Karpas-422 (cell line): Measurements from ENCODE around the gene ZNF263. TPM values are rescaled to one million over a fixed set of nuclear protein-coding genes. Genes with fewer than 3 reads are reported as not detected.

Source experiments
- DNase-seq: peaks from one replicate; pipeline ENCODE4 v3.0.0-alpha.2; 2015
- H2AFZ ChIP-seq: fragments of 200-600 bp; sonication (generic); 2 replicates; pipeline ENCODE4 v1.6.1; 2014; ENCODE audit warnings: antibody characterized with exemption, low read length, mixed read lengths
- H3K27ac ChIP-seq: fragments of 200-600 bp; sonication (generic); 2 replicates; pipeline ENCODE4 v1.5.1; 2014; ENCODE audit warnings: mild to moderate bottlenecking, low read length, moderate library complexity
- H3K27me3 ChIP-seq: fragments of 200-600 bp; sonication (generic); 2 replicates; pipeline ENCODE4 v1.6.1; 2014; ENCODE audit warnings: low read length, mixed read lengths
- H3K36me3 ChIP-seq: fragments of 200-600 bp; sonication (generic); 2 replicates; pipeline ENCODE4 v1.6.1; 2014; ENCODE audit warnings: low read length, mixed read lengths; ENCODE audit not compliant: insufficient read depth
- H3K4me1 ChIP-seq: fragments of 200-600 bp; sonication (generic); 2 replicates; pipeline ENCODE4 v1.6.1; 2014; ENCODE audit warnings: mild to moderate bottlenecking, low read length, mixed read lengths
- H3K4me2 ChIP-seq: fragments of 200-600 bp; sonication (generic); 2 replicates; pipeline ENCODE4 v1.6.1; 2014; ENCODE audit warnings: low read length, low read depth, mild to moderate bottlenecking; ENCODE audit not compliant: poor library complexity, severe bottlenecking
- H3K4me3 ChIP-seq: fragments of 200-600 bp; sonication (generic); 2 replicates; pipeline ENCODE4 v1.5.1; 2014; ENCODE audit warnings: mild to moderate bottlenecking, antibody characterized with exemption, low read length, mixed read lengths
- H3K79me2 ChIP-seq: fragments of 200-600 bp; sonication (generic); 2 replicates; pipeline ENCODE4 v1.6.1; 2014; ENCODE audit warnings: mild to moderate bottlenecking, low read length, mixed read lengths
- H3K9ac ChIP-seq: fragments of 200-600 bp; sonication (generic); 2 replicates; pipeline ENCODE4 v1.6.0; 2014; ENCODE audit warnings: low read length
- H3K9me2 ChIP-seq: fragments of 200-600 bp; sonication (generic), shearing (Covaris generic); replicated peaks from 2 replicates; pipeline ENCODE4 v1.6.0; 2014; ENCODE audit warnings: mild to moderate bottlenecking, low read length, moderate library complexity; ENCODE audit not compliant: insufficient read depth
- H3K9me3 ChIP-seq: fragments of 300-700, 200-600 bp; sonication (generic); 2 replicates; pipeline ENCODE4 v1.6.1; 2014; ENCODE audit warnings: low read length, mixed read lengths
- H4K20me1 ChIP-seq: fragments of 200-600 bp; sonication (generic); 2 replicates; pipeline ENCODE4 v1.6.1; 2014; ENCODE audit warnings: mild to moderate bottlenecking, antibody characterized with exemption, low read length, low read depth; ENCODE audit not compliant: insufficient read depth
- total RNA-seq: library from RNA; depleted of rRNA; stranded (reverse); fragments of >200 nt; shearing (Covaris generic); gene quantifications from 2 replicates; pipeline ENCODE4 v1.2.3, GENCODE V29; 2014; ENCODE audit warnings: low replicate concordance

The ZNF263 gene
- total RNA-seq, 1 experiment from 2014 or later: 26.6 TPM

- Histone ChIP-seq H3K27me3 (no peaks in the 10 kb centered on the region), H3K4me2 (no peak overlapping the region), H2AFZ (no peak overlapping the region), H3K27ac (no peak overlapping the region), H3K4me3 (no peak overlapping the region), H3K9ac (no peak overlapping the region), H3K36me3 (no peaks in the 10 kb centered on the region), H3K9me2 (no peaks in the 10 kb centered on the region), H4K20me1 (no peaks in the 10 kb centered on the region), H3K9me3 (no peaks in the 10 kb centered on the region), H3K79me2 (no peaks in the 10 kb centered on the region), H3K4me1 (no peaks in the 10 kb centered on the region)
- DNase-seq: no peak
Measured at GRCh38 chr16:3246002-3246401, 37.3 kb upstream of the ZNF263 start.

DNA sequence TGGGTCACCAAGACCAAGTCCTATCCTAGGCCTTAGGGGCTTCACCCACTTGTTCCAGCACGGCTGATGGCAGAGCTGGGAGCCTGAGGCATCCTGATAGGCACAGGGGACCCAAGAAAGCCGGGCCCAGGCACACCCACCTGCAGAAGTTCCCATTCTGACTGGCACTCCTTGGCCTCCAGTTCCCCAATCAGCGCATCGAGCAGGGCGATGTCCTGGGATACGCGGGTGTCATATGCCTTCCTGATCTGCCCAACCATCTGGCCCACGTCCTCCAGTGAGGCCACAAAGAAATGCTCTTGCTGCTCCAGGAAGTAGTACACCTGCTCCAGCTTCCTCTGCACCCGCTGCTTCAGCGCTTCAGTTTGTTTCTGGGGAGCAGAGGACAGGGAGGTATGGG, 36.4 kb upstream of the ZNF263 start:
- Histone ChIP-seq H3K4me1 (no peaks in the 10 kb centered on the region), H3K27ac (no peak overlapping the region), H3K4me2 (no peak overlapping the region), H3K9me2 (no peaks in the 10 kb centered on the region), H3K4me3 (no peak overlapping the region), H3K36me3 (no peaks in the 10 kb centered on the region), H3K9me3 (no peaks in the 10 kb centered on the region), H3K79me2 (no peaks in the 10 kb centered on the region), H4K20me1 (no peaks in the 10 kb centered on the region), H3K9ac (no peak overlapping the region), H3K27me3 (no peaks in the 10 kb centered on the region), H2AFZ (no peak overlapping the region)
- DNase-seq: no peak

DNA sequence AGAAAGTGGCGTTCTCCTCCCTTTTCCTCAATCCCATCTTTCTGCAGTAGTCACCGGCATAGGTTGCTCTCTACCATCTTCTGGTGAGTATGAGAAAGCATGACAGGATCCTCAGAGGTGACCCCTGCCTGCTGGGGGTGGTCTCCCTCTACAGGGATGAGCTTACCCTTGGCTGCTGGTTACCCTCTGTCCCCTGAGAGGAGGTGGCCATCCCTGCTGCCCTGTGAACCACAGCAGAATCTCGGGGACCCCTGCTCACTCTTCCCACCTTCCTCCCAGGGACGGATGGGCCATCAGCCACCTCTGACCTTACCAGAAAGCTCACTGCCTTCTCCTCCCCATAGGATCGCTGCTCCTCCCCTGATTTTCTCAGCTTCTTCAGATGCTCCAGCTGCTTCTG, 34.7 kb upstream of the ZNF263 start:
- Histone ChIP-seq H3K4me3 (no peak overlapping the region), H3K4me1 (no peaks in the 10 kb centered on the region), H3K4me2 (no peak overlapping the region), H3K27me3 (no peaks in the 10 kb centered on the region), H4K20me1 (no peaks in the 10 kb centered on the region), H2AFZ (no peak overlapping the region), H3K36me3 (no peaks in the 10 kb centered on the region), H3K9me3 (no peaks in the 10 kb centered on the region), H3K79me2 (no peaks in the 10 kb centered on the region), H3K9me2 (no peaks in the 10 kb centered on the region), H3K9ac (no peak overlapping the region), H3K27ac (no peak overlapping the region)
- no peak for DNase-seq

- H3K79me2 ChIP-seq: no peaks in the 10 kb centered on the region
- no peak for DNase-seq
- no peaks in the 10 kb centered on the region for H3K36me3 ChIP-seq
Measured at GRCh38 chr16:3249020-3249419, 34.3 kb upstream of the ZNF263 start.

GRCh38 chr16:3249451-3249850, 33.8 kb upstream of the ZNF263 start:
- H3K4me1 ChIP-seq: no peaks in the 10 kb centered on the region
- DNase-seq: no peak
- H3K27ac ChIP-seq: no peak overlapping the region
- no peak overlapping the region for H2AFZ ChIP-seq
- no peak overlapping the region for H3K9ac ChIP-seq
- no peaks in the 10 kb centered on the region for H3K79me2 ChIP-seq
- no peak overlapping the region for H3K4me3 ChIP-seq
- H4K20me1 ChIP-seq: no peaks in the 10 kb centered on the region
- H3K9me3 ChIP-seq: no peaks in the 10 kb centered on the region
- no peaks in the 10 kb centered on the region for H3K36me3 ChIP-seq
- no peaks in the 10 kb centered on the region for H3K9me2 ChIP-seq
- no peaks in the 10 kb centered on the region for H3K27me3 ChIP-seq
- no peak overlapping the region for H3K4me2 ChIP-seq

More at GRCh38 chr16:3249020-3249419, 34.3 kb upstream of the ZNF263 start:
- Histone ChIP-seq H3K9me3 (no peaks in the 10 kb centered on the region), H3K4me3 (no peak overlapping the region), H2AFZ (no peak overlapping the region), H3K9me2 (no peaks in the 10 kb centered on the region), H3K9ac (no peak overlapping the region), H3K27me3 (no peaks in the 10 kb centered on the region), H3K4me2 (no peak overlapping the region), H3K4me1 (no peaks in the 10 kb centered on the region), H3K27ac (no peak overlapping the region), H4K20me1 (no peaks in the 10 kb centered on the region)

GRCh38 chr16:3252967-3253366, 30.3 kb upstream of the ZNF263 start:
- Histone ChIP-seq H4K20me1 (no peaks in the 10 kb centered on the region), H3K4me1 (no peaks in the 10 kb centered on the region), H3K27ac (no peak overlapping the region), H2AFZ (no peak overlapping the region), H3K9me2 (no peaks in the 10 kb centered on the region), H3K79me2 (no peaks in the 10 kb centered on the region), H3K4me3 (no peak overlapping the region), H3K9ac (no peak overlapping the region), H3K27me3 (no peaks in the 10 kb centered on the region), H3K4me2 (no peak overlapping the region), H3K36me3 (no peaks in the 10 kb centered on the region), H3K9me3 (no peaks in the 10 kb centered on the region)
- DNase-seq: no peak

DNA sequence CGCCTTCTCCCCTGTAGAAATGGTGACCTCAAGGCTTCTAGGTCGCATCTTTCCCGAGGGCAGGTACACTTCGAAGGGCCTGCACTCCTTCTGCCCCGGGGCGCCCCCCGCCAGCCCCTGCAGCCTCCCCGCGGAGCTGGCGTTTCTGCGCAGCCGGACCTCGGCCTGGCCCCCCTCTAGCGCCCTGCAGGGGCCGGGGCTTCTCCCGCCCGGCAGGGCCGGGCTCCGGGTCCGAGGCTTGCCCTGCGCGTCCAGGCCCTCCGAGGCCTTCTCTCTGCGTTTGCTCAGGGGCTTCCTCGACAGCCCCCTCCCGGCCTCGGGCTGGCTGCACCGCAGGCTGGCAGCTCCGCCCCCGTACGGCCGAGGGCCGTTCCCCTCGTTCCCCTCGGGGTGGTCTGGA, 29.0 kb upstream of the ZNF263 start:
- no peak overlapping the region for H3K4me2 ChIP-seq
- H3K27me3 ChIP-seq: no peaks in the 10 kb centered on the region
- no peaks in the 10 kb centered on the region for H4K20me1 ChIP-seq
- H3K9me2 ChIP-seq: no peaks in the 10 kb centered on the region
- no peaks in the 10 kb centered on the region for H3K79me2 ChIP-seq
- no peaks in the 10 kb centered on the region for H3K4me1 ChIP-seq
- no peak for DNase-seq
- H3K4me3 ChIP-seq: no peak overlapping the region
- H3K9ac ChIP-seq: no peak overlapping the region
- no peak overlapping the region for H3K27ac ChIP-seq
- no peaks in the 10 kb centered on the region for H3K9me3 ChIP-seq
- no peaks in the 10 kb centered on the region for H3K36me3 ChIP-seq
- H2AFZ ChIP-seq: no peak overlapping the region

DNA sequence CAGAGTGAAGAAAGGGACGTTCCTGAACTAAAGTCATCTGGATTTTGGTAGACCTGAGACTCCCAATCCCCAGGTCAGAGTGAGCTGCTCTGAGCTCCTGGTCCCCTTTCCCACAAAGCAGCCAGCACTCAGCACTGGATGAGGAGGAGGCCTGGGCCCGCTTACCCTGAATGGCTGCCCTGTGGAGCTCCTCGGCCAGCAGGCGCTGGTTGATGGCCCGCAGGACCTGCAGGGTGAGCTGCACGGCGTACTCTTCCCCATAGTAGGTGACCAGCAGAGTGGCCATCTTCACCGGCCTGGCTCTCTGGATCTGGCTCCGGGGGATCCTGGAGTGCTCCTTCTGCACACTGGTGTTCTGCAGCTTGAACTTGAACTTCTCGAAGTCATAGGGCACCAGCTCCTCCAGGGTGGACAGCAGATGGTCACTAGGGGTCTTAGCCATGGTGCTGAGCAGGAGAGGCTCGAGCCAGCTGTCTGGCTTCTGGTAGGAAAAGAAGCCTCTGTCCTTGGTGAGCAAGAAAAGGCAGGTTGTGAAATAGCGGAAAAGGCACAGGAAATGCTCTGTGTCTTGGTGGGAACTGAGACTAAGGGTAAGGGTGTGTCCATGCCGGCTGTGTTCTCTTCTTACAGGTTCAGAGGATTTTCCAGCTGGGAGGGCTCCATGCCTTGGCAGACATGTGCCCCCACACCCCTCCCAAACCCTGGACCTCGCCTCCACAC, 27.0 kb upstream of the ZNF263 start, which contains the start of gene MEFV:
MEFV (minus strand) TSS at position 488 of the 720 bp plus-strand sequence; CDS start at position 442, 46 bp downstream.
- Histone ChIP-seq H3K4me2 (no peak within 1 kb of the TSS), H3K4me3 (no peak within 1 kb of the TSS)

More for the DNA sequence above, 27.0 kb upstream of the ZNF263 start, which contains the start of gene MEFV:
- Histone ChIP-seq H3K27me3 (no peaks in the 10 kb centered on the region), H2AFZ (no peak within 1 kb of the TSS), H3K9me3 (no peaks in the 10 kb centered on the region), H3K27ac (no peak within 1 kb of the TSS), H4K20me1 (no peaks in the 10 kb centered on the region), H3K4me1 (no peaks in the 10 kb centered on the region), H3K79me2 (no peaks in the 10 kb centered on the region), H3K36me3 (no peaks in the 10 kb centered on the region), H3K9me2 (no peaks in the 10 kb centered on the region), H3K9ac (no peak within 1 kb of the TSS)
- peak; percentile 16 for DNase-seq
